Gastrocnemius medialis (tissue), 4 donors: ENCODE results near the gene DUOX1.

Experiments
- CTCF ChIP-seq, 5 experiments: fragments of 450-650 bp in 3 of 5; fragments of 200-600 bp in 2 of 5; sonication (generic) in 2 of 5; IDR thresholded peaks in 4 of 5; conservative IDR thresholded peaks in 1 of 5; 1 replicate in 4 of 5; 2 replicates in 1 of 5; pipeline ENCODE4 v1.5.1; 2016 to 2019; ENCODE audit warnings: antibody characterized with exemption in 5 of 5, mild to moderate bottlenecking in 3 of 5, moderate library complexity in 3 of 5
- POLR2A ChIP-seq, 2 donors: fragments of 450-650 bp; IDR thresholded peaks; one replicate each; pipeline ENCODE4 v1.6.1; 2017; ENCODE audit warnings: antibody characterized with exemption in 2 of 2, mild to moderate bottlenecking in 2 of 2, moderate library complexity in 2 of 2

GRCh38 chr15:45157974-45158373 is 28.2 kb downstream of the DUOX1 start:
- TF ChIP-seq CTCF (IDR thresholded peaks at IDR 0.05 in 4 of 5, conservative IDR thresholded peaks at IDR 0.05 in 1 of 5) (no peak), POLR2A (IDR thresholded peaks at IDR 0.05) (no peak)
